NB4 (cell line): ENCODE measurements around the gene EIPR1.

Experiments used
- CTCF ChIP-seq: IDR thresholded peaks from one replicate; pipeline ENCODE4 v1.5.1; 2012; ENCODE audit warnings: low read depth, low read length
- MAX ChIP-seq: IDR thresholded peaks from 2 replicates; pipeline ENCODE4 v1.6.1; 2011; ENCODE audit warnings: low read depth, low read length
- MYC ChIP-seq: IDR thresholded peaks from 2 replicates; pipeline ENCODE4 v1.6.1; 2011; ENCODE audit warnings: low read depth, low read length
- POLR2A ChIP-seq: IDR thresholded peaks from 2 replicates; pipeline ENCODE4 v1.6.1; 2011; ENCODE audit warnings: mild to moderate bottlenecking; ENCODE audit not compliant: insufficient read length; ENCODE audit errors: extremely low read depth

DNA sequence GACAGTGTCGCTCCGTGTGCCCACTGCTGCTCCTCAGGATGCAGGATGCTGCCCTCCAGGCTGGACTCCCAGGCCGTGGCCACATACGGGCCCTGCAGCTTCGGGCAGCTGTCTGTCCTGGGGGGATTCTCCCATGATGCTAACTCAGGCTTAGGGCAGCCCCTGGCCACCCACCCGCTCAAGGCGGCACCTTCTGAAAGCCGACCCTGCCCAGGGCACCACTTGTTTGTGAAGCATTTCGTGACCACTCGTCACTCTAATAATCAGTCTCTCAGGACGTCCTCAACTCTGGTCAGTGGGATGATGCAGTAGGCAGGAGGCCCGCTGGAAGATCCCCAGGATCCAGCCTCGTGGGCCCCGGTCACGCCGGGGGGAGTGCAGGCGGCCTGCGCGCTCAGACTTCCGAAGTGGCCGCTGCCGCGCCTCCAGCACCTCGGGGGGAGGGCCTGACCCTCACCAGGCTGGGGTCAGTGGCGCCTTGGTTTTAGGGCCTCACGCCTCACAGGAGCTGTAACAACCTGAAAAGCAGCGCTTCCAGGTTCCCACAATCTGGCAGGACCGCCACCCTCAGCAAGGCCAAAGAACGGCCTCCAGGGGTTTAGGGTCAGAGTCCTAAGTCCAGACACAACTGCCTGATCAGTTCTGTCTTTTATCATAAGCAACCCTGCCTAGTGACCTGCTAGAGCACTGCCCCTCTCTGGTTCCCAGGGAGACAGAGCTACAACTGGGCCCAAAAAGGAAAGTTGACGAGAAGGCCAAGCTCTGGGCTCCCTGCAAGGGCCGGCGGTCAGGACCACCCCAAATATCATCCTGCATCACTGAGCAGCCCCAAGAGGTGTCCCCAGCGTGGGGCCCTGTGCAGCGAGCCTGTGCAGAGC lies 53.0 kb downstream of the EIPR1 start:
- TF ChIP-seq CTCF (no peak), POLR2A (no peak), MAX (no peak), MYC (no peak)
